Natural killer cell (primary cell): Measurements from ENCODE around the gene ATP6V1E1. TPM values are rescaled to one million over a fixed set of nuclear protein-coding genes. Genes with fewer than 3 reads are reported as not detected.

ENCODE experiments used
- ATAC-seq, 3 donors: fragments of 150-1000 bp in 2 of 3; fragments of 200-7000 bp in 1 of 3; cut with Tn5 transposase; 1 replicate in 1 of 3; 2 replicates in 2 of 3; pipeline ENCODE4 v1.10.0; 2021; ENCODE audit warnings: mild to moderate bottlenecking in 2 of 3, moderate library complexity in 2 of 3
- DNase-seq, 2 donors: peaks; one replicate each; pipeline versions ENCODE4 v3.0.0 to v3.0.0-alpha.2; 2013 to 2021; ENCODE audit warnings: mixed read lengths in 1 of 2
- H3K27ac ChIP-seq: one replicate; pipeline ENCODE4 v1.5.1; 2013; ENCODE audit warnings: mild to moderate bottlenecking, low read length
- H3K27me3 ChIP-seq: one replicate; pipeline ENCODE4 v1.6.1; 2013; ENCODE audit warnings: low read length; ENCODE audit not compliant: control insufficient read depth, insufficient read depth
- H3K36me3 ChIP-seq: one replicate; pipeline ENCODE4 v1.6.1; 2013; ENCODE audit warnings: low read length; ENCODE audit not compliant: control insufficient read depth, insufficient read depth
- H3K4me1 ChIP-seq: one replicate; pipeline ENCODE4 v1.6.1; 2013; ENCODE audit warnings: low read length; ENCODE audit not compliant: control insufficient read depth, insufficient read depth
- H3K4me3 ChIP-seq: one replicate; pipeline ENCODE4 v1.5.1; 2013; ENCODE audit warnings: low read length
- H3K9me3 ChIP-seq: one replicate; pipeline ENCODE4 v1.6.1; 2013; ENCODE audit warnings: low read length; ENCODE audit not compliant: control insufficient read depth, insufficient read depth
- H3K27ac Mint-ChIP-seq, 2 donors: one replicate each; pipeline ENCODE4 v1.8.0; 2022; ENCODE audit warnings: mild to moderate bottlenecking in 2 of 2, mixed read lengths in 2 of 2, moderate library complexity in 1 of 2
- H3K27me3 Mint-ChIP-seq, 2 donors: one replicate each; pipeline ENCODE4 v1.8.0; 2022; ENCODE audit warnings: low read depth in 2 of 2, mixed read lengths in 2 of 2
- H3K36me3 Mint-ChIP-seq: one replicate; pipeline ENCODE4 v1.8.0; 2022; ENCODE audit warnings: mixed read lengths
- H3K4me1 Mint-ChIP-seq, 2 donors: one replicate each; pipeline ENCODE4 v1.8.0; 2022; ENCODE audit warnings: mixed read lengths in 2 of 2
- H3K4me3 Mint-ChIP-seq: one replicate; pipeline ENCODE4 v1.8.0; 2022; ENCODE audit warnings: mild to moderate bottlenecking, moderate library complexity, mixed read lengths
- H3K9me3 Mint-ChIP-seq, 2 donors: one replicate each; pipeline ENCODE4 v1.8.0; 2022; ENCODE audit warnings: mixed read lengths in 2 of 2
- WGBS: methylation state at CpG from one replicate; pipeline ENCODE4 v1.1.7; 2013; ENCODE audit warnings: missing lambda C conversion rate; ENCODE audit not compliant: insufficient coverage; 5-methylcytosine and 5-hydroxymethylcytosine counted together
- intact Hi-C: fragments of 100-400 bp; cut with micrococcal nuclease; formaldehyde crosslinking; loops from one replicate; pipeline ENCODE4 v1.14.2; 2022
- total RNA-seq, 4 donors: library from RNA; stranded (reverse); fragments of 120-200 nt in 1 of 4; gene quantifications; one replicate each; pipeline versions ENCODE4 v1.2.3 to v1.2.4, GENCODE V29; 2013 to 2022
- TF ChIP-seq, protein P1 (sequence below): fragments of 200-600 bp; IDR thresholded peaks from one replicate; pipeline ENCODE4 v1.8.0; 2022; ENCODE audit warnings: antibody characterized with exemption

ATP6V1E1 gene
- total RNA-seq, 3 donors from 2014 or later (not counting 1 experiment from before 2014, with no cell fraction given) = 75.8 to 79.8 (median 76.4) TPM

GRCh38 chr22:17554814-17555213 lies 73.7 kb downstream of the ATP6V1E1 start:
- peaks cover 0 to 2% of the 10 kb centered on the region in 2 donors for H3K27me3 Mint-ChIP-seq
- no peaks in the 10 kb centered on the region for H3K27me3 ChIP-seq
- H3K9me3 Mint-ChIP-seq = no peaks in the 10 kb centered on the region

GRCh38 chr22:17552737-17553136 lies 75.8 kb downstream of the ATP6V1E1 start:
- ATAC-seq (no peak), DNase-seq (no peak)
- TF ChIP-seq, protein P1, sequence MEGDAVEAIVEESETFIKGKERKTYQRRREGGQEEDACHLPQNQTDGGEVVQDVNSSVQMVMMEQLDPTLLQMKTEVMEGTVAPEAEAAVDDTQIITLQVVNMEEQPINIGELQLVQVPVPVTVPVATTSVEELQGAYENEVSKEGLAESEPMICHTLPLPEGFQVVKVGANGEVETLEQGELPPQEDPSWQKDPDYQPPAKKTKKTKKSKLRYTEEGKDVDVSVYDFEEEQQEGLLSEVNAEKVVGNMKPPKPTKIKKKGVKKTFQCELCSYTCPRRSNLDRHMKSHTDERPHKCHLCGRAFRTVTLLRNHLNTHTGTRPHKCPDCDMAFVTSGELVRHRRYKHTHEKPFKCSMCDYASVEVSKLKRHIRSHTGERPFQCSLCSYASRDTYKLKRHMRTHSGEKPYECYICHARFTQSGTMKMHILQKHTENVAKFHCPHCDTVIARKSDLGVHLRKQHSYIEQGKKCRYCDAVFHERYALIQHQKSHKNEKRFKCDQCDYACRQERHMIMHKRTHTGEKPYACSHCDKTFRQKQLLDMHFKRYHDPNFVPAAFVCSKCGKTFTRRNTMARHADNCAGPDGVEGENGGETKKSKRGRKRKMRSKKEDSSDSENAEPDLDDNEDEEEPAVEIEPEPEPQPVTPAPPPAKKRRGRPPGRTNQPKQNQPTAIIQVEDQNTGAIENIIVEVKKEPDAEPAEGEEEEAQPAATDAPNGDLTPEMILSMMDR = no peak
- Mint-ChIP-seq H3K9me3 (no peaks in the 10 kb centered on the region), H3K27ac (no peak overlapping the region), H3K4me3 (no peak overlapping the region), H3K27me3 (peaks cover 0 to 2% of the 10 kb centered on the region in 2 donors), H3K4me1 (no peaks in the 10 kb centered on the region), H3K36me3 (no peaks in the 10 kb centered on the region)
- H3K36me3 ChIP-seq = no peaks in the 10 kb centered on the region
- H3K4me3 ChIP-seq = no peak overlapping the region
- intact Hi-C loops = no loop called here
- H3K9me3 ChIP-seq = no peaks in the 10 kb centered on the region
- H3K4me1 ChIP-seq = no peaks in the 10 kb centered on the region
- WGBS = 87% methylated on average over 7 of the region's 7 CpGs
- H3K27ac ChIP-seq = no peak overlapping the region
- no peaks in the 10 kb centered on the region for H3K27me3 ChIP-seq

More at GRCh38 chr22:17554814-17555213, 73.7 kb downstream of the ATP6V1E1 start:
- intact Hi-C loops = no loop called here
- no peak for DNase-seq
- Histone ChIP-seq H3K27ac (no peak overlapping the region), H3K36me3 (no peaks in the 10 kb centered on the region), H3K9me3 (no peaks in the 10 kb centered on the region), H3K4me1 (no peaks in the 10 kb centered on the region), H3K4me3 (no peak overlapping the region)
- no peaks in the 10 kb centered on the region for H3K4me1 Mint-ChIP-seq
- H3K4me3 Mint-ChIP-seq = no peak overlapping the region
- H3K36me3 Mint-ChIP-seq = no peaks in the 10 kb centered on the region
- ATAC-seq = no peak
- WGBS = 80% methylated on average over 4 of the region's 4 CpGs
- H3K27ac Mint-ChIP-seq = no peak overlapping the region
- TF ChIP-seq, protein P1 = no peak

DNA sequence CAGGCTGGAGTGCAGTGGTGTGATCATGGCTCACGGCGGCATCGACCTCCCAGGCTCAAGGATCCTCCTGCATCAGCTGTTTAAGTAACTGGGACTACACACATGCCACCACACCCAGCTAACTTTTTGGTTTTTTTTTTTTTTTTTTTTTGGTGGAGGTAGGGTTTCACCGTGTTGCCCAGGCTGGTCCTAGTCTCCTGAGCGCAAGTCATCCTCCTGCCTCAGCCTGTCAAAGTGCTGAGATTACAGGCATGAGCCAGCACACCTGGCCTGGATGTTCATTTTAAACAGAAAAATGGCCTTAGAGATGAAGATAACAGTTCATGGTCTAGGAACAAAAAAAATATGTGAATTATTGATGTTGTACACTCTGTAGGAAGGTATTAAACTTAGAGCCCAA lies 78.9 kb downstream of the ATP6V1E1 start:
- 93% methylated on average over 5 of the region's 5 CpGs for WGBS
- DNase-seq (no peak), ATAC-seq (no peak)
- Mint-ChIP-seq H3K27me3 (peaks cover 0 to 2% of the 10 kb centered on the region in 2 donors), H3K9me3 (no peaks in the 10 kb centered on the region), H3K4me1 (no peaks in the 10 kb centered on the region), H3K4me3 (no peak overlapping the region), H3K27ac (no peak overlapping the region), H3K36me3 (no peaks in the 10 kb centered on the region)
- TF ChIP-seq, protein P1 = no peak
- Histone ChIP-seq H3K4me3 (no peak overlapping the region), H3K4me1 (no peaks in the 10 kb centered on the region), H3K9me3 (no peaks in the 10 kb centered on the region), H3K27me3 (no peaks in the 10 kb centered on the region), H3K36me3 (no peaks in the 10 kb centered on the region), H3K27ac (no peak overlapping the region)
- intact Hi-C loops = no loop called here

DNA sequence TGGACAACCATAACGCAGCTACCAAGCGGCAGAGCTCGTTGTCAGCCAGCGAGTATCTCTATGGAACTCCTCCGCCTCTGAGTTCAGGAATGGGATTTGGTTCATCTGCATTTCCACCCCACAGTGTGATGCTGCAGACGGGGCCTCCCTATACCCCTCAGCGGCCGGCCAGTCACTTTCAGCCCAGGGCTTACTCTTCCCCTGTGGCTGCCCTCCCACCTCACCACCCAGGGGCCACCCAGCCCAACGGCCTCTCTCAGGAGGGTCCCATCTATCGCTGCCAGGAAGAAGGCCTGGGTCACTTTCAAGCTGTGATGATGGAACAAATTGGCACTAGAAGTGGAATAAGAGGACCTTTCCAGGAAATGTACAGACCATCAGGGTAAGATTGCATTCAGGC lies 79.4 kb downstream of the ATP6V1E1 start:
- intact Hi-C loops = no loop called here
- peaks cover 0 to 2% of the 10 kb centered on the region in 2 donors for H3K27me3 Mint-ChIP-seq
- H3K9me3 Mint-ChIP-seq = no peaks in the 10 kb centered on the region
- no peak for ATAC-seq
- TF ChIP-seq, protein P1 = no peak
- no peaks in the 10 kb centered on the region for H3K9me3 ChIP-seq
- no peaks in the 10 kb centered on the region for H3K4me1 Mint-ChIP-seq
- DNase-seq = no peak
- no peak overlapping the region for H3K4me3 Mint-ChIP-seq
- H3K36me3 ChIP-seq = no peaks in the 10 kb centered on the region
- H3K36me3 Mint-ChIP-seq = no peaks in the 10 kb centered on the region
- no peak overlapping the region for H3K27ac ChIP-seq
- H3K4me3 ChIP-seq = no peak overlapping the region
- 93% methylated on average over 9 of the region's 10 CpGs for WGBS
- no peaks in the 10 kb centered on the region for H3K27me3 ChIP-seq
- no peaks in the 10 kb centered on the region for H3K4me1 ChIP-seq
- no peak overlapping the region for H3K27ac Mint-ChIP-seq
